GM04503 (cell line): Measurements from ENCODE around the gene CBFA2T3.
A peak's percentile ranks its signal among the peaks of the same experiment; 100 is the strongest.
"Not testable (repeated sequence)": the region's sequence is repeated elsewhere in the genome, so short reads cannot be mapped to it uniquely, and the experiment has no call there.

Source experiments
- DNase-seq: peaks from one replicate; pipeline ENCODE4 v3.0.0-alpha.2; 2012; ENCODE audit warnings: low read depth

The CBFA2T3 gene

GRCh38 chr16:88922826-88923410 is 54.1 kb downstream of the CBFA2T3 start:
- no peak for DNase-seq

GRCh38 chr16:88922114-88922825 is 54.7 kb downstream of the CBFA2T3 start:
- peak; percentile 8 for DNase-seq

GRCh38 chr16:88921591-88921990 is 55.4 kb downstream of the CBFA2T3 start:
- no peak for DNase-seq

DNA sequence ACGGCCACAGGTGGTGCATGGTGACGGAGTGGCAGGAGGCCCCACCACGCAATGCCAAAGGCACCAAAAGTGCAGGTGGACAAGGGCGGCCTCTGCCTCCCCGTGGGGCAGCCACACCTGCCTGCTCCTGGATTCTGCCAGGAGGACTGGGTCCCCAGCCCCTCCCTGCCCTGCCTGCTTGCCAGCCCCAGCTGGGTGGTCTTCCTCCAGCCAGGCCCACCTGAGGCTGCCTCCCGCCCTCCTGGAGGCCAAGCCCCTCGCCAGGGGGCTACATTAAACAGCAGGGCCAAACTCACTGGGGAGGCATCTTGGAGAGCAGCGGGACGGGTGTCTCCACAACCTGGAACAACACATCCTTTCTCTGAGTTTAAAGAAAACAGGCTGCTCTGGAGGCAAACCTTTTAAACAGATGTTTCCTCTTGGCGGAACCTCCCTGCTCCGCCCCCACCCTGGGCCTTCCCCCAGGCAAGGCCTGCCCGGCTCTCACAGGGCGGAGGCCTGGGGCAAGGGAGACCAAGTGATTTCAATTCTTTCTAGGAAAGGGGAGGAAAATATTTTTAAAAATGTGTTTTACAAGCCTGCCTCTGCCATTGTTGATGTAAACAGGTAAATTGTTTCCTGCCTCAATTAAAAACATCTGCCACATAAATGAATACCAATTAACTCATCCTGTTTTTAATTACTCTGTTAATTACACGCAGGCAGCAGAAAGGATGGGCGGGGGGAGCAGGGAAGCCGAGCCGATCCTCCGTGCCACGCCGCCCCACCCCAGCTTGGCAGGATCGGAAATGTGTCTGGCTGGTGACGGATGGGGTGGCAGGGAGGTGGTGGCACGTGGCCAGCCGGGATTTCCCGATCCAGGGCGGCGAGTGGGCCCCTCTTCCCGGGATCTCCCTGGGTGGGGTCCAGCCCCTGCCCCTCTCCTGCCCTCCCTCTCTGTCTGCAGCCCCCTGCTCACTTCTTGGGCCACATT is 56.1 kb downstream of the CBFA2T3 start:
- peak; percentile 13 for DNase-seq

- no peak for DNase-seq
These were observed 57.1 kb downstream of the CBFA2T3 start for GRCh38 chr16:88919936-88920335.

DNA sequence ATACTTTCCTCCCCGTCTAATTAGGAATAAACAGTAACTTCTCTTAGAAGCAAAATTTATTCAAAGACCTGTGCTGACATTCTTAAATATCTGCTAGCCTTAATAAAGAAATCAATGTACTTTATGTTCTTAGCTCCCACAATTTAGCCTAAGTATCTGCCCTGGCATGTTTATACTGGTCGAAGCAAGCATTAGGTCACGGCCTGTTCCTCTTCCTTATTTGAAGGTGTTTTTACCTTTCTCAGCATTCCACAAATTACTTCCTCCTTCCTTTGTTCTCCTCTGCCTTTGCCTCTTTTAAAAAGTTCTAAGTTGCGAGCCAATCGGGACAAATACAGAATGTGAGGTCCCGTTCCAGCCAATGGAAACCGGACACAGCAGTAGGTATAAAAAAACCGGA is 58.1 kb downstream of the CBFA2T3 start:
- DNase-seq = not testable (repeated sequence)

GRCh38 chr16:88917915-88918627 is 58.9 kb downstream of the CBFA2T3 start:
- no peak for DNase-seq

GRCh38 chr16:88917146-88917914 is 59.7 kb downstream of the CBFA2T3 start:
- no peak for DNase-seq

DNA sequence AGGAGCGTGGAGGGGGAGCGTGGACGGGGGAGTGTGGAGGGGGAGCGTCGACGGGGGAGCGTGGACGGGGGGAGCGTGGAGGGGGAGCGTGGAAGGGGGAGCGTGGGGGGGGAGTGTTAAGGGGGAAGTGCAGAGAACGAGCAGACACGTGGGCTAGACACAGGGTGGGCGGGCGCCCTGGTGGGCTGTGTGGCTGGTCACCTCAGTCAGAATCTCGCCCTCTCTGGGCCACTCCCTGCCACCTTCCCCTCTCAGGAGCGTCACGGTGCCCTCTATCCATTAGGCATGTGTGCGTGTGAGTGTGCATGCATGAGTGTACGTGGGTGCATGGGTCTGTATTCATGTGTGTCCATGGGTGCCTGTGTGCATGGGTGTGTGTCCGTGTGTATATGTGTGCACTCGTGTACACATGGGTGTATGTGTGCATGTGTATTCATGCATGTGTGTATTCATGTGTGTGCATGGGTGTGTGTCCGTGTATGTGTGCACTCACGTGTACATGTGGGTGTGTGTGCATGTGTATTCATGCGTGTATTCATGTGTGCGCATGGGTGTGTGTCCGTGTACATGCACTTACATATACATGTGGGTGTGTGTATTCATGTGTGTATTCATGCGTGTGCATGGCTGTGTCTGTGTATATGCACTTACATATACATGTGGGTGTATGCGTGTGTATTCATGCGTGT is 61.2 kb downstream of the CBFA2T3 start:
- DNase-seq = no peak

DNA sequence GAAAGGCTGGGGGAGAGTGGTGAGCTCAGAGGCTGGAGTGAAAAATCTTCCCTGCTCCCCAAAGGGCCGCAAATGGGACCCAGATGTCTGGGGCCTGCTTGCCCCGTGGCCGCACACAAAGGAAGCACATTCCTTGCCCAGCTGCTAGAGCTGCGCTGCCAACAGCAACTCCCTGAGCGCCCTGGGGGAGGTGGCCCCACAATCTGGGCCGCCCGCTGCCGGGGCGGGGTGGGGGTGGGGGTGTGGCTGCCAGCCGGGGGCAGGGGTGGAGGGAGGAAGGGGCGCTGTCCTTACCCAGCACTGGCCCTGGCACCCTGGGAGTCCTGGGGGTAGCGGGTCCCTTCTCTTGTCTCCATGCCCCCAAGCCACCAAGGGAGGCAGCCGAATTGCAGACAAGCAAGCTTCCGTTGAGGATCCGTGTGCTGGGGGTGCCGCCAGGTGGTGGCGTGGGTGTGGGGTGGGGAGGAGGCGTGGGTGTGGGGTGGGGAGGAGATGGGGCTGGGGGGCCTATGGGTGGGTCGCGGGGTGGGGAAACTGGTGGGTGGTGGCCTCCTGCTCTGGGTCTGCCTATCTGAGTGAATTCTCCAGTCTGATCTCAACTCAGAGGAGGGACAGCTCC is 62.1 kb downstream of the CBFA2T3 start:
- peak; percentile 39 for DNase-seq

DNA sequence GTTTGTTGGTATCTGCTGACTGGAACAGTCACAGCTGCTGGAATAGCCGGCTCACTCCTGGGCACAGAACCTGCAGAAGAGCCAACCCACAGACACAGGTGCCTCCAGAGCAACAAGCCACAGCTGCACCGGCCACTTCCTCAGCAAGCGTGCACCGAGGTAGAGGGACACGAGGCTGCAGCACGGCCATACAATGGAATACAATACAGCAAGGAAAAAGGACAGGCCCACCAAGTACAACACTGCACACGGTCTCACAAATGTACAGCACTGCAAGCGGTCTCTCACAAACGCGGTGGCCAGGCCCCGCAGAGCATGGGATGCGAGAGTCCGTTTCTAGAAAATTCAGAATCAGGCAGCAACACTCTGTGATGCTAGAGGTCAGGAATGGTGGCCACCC is 63.1 kb downstream of the CBFA2T3 start:
- DNase-seq = no peak

GRCh38 chr16:88913001-88913612 is 63.9 kb downstream of the CBFA2T3 start:
- DNase-seq = no peak

GRCh38 chr16:88912556-88912955 is 64.5 kb downstream of the CBFA2T3 start:
- no peak for DNase-seq

GRCh38 chr16:88911946-88912310 is 65.1 kb downstream of the CBFA2T3 start:
- no peak for DNase-seq

GRCh38 chr16:88911136-88911945 is 65.7 kb downstream of the CBFA2T3 start:
- DNase-seq = no peak

GRCh38 chr16:88910284-88911135 is 66.5 kb downstream of the CBFA2T3 start:
- DNase-seq = no peak

DNA sequence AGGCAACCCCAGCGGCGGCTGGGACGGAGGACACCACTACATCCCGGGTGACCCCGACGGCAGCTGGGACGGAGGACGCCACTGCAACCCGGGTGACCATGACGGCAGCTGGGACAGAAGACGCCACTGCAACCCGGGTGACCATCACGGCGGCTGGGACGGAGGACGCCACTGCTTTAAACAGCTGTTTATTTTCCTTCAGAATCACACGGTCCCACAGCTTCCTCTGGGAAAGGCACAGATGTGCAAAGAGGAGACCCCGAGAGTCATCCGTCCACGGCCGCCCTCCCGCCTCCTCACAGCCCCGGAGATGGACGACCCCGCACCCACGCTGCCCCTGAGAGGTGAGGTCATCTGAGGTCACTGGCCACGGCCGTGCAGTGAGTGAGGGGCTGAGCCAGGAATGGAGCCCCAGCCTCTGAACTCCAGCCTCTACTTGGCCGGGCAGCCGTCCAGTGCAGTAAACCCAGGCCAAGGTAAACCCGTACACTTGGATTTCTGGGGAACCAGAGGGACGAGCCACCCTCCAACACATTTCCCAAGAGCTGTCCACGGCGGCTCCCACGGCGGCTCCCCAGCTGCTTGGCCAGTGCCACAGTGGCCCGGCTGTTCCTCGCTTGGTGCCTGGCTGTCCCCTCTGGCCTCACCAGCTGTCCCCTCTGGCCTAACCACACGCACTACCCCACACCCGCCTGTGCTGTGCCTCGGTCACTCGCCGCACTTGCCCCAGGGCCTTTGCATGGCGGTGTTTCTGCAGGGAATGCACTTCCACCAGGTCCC is 67.4 kb downstream of the CBFA2T3 start:
- DNase-seq = no peak
